Urothelium cell line (cell line): ENCODE data around the gene SH3GLB1.

Source experiments
- DNase-seq: peaks from one replicate; pipeline ENCODE4 v3.0.0; 2011; ENCODE audit warnings: low spot score, mixed read lengths
- FAIRE-seq: peaks from 2 replicates; lab custom pipeline; 2011; peaks lifted over from hg19 to GRCh38; lab: Jason Lieb, UNC

The SH3GLB1 gene

GRCh38 chr1:86731416-86731815 lies 27.0 kb downstream of the SH3GLB1 start:
- FAIRE-seq (no peak), DNase-seq (no peak)

DNA sequence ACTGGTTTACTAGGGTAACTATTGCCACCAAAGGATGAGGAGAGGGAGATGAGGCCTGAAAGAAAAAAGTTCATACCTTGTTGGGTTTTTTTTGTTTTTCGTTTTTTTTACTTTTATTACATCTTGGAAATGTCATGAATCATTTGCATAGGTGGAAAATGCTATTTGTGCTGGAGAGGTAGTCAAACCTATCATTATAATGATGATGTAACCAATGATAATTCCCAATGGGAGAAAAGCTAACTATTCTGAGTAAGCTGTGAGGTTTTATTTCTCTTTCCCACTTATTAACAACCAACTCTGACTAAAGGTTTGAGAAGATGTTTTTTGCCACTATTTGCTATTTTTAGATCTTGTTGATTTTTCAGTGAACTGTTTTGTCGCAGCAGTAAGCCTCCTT lies 29.0 kb downstream of the SH3GLB1 start:
- FAIRE-seq (no peak), DNase-seq (no peak)

GRCh38 chr1:86739648-86740509 lies 35.5 kb downstream of the SH3GLB1 start:
- FAIRE-seq: no peak
- DNase-seq: no peak

GRCh38 chr1:86741947-86742572 lies 37.7 kb downstream of the SH3GLB1 start:
- no peak for DNase-seq
- no peak for FAIRE-seq

DNA sequence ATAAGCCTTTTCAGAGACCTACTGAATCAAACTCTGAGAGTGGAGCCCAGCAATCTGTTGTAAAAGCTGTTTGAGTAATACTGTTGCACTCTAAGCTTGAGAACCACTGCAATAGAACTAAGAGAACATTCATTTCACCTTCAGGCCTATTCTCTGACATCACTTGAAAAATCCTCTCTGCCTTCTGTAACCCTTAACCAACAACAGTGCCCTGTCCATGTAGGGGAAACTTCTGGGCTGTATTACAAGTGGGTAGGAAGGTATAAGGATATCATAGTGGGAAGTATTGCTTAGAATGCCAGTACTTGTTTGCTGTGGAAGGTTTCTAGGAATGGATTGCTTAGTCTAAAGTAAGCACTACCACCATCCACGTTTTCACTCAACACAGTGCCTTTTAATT lies 42.9 kb downstream of the SH3GLB1 start:
- DNase-seq (no peak), FAIRE-seq (no peak)

DNA sequence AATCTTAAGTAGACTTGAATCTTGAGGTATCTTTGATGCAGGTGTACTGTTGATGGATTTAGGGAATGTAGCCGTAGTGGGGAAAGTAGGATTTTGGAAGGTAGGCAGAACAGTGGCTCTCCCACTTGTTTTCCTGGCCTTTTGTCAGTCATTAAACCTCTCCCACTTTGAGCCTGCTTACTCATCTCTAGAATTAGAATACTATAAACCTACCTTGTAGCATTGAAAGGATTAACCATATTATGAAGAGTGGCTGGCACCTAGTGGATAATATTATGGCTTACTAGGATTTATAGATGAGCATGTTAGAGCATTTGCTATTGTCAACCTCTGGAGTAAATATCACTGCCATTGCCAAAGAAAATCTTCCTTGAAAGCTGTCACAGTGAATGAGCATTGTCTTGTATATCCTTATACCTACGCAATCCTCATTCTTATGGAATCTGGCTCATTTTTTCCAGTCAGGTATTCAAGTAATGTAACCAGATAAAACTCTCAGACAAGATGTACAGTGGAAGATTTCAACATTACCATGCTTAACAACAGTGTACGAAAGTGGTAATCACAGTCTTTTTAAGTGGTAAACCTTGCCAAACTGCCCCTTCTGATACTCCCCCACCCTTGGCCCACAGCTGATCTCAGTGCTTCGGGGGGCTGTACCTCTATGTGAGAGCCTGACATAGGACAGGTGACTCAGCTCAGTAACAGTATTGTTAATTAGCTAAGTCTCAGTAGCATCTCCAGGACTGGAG lies 44.4 kb downstream of the SH3GLB1 start:
- DNase-seq: no peak
- FAIRE-seq: no peak

- no peak for FAIRE-seq
- DNase-seq: no peak
Observed at GRCh38 chr1:86750076-86750475, 45.7 kb downstream of the SH3GLB1 start.

GRCh38 chr1:86750530-86750929 lies 46.2 kb downstream of the SH3GLB1 start:
- no peak for FAIRE-seq

DNA sequence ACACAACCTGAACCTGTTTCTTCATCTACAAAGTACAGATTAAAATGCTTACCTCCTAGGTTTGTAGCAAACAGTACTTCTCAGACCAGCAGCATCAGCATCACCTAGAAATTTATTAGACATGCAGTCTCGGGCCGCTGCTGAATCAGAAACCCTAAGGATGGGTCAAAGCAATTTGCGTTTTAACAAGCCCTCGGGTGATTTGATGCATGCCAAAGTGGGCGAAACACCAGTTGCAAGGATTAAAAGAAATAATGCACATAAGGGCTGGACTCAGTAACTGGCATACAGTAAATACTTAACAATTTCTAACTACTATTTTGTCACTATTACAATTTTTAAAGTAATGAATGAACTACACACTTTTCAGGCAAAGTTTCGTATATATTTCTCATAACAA lies 47.5 kb downstream of the SH3GLB1 start:
- DNase-seq (no peak), FAIRE-seq (no peak)

More at GRCh38 chr1:86750530-86750929, 46.2 kb downstream of the SH3GLB1 start:
- DNase-seq: no peak

DNA sequence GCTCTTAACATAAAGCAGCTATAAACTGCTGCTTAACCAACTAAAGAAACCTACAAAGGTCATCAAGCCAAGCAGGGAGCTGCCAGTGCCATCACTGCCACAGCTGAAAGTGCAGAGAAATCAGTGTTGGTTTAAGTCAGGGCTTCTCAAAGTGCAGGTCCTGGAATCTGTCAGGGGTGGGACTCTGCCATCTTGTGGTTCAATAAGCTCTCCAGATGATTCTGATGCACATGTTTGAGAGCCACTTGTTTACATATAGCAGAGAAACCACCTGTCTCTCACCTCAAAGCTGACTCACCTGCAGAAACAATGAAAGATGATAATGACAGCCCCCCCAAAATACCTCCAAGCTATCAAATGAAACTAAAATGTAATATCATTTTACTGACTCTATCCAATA lies 49.3 kb downstream of the SH3GLB1 start:
- no peak for FAIRE-seq
- DNase-seq: no peak

- DNase-seq (no peak), FAIRE-seq (no peak)
Observed at GRCh38 chr1:86754265-86754974, 50.0 kb downstream of the SH3GLB1 start.

DNA sequence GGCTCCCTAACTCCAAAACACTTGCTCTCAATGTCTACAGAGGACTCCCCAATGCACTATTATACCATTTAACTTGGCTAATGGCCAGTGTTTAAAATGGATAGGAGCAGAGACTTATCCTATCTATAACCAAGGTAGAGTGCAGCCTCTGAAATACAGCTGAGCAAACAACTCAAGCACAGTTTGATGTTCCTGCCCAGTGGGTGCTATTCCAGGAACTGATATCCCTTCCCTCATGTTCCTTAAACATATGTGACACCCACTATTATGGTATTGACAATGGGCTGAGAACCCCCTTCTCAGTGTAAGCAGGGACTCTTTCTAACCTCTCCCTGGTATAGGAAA lies 51.7 kb downstream of the SH3GLB1 start:
- FAIRE-seq: no peak
- no peak for DNase-seq

DNA sequence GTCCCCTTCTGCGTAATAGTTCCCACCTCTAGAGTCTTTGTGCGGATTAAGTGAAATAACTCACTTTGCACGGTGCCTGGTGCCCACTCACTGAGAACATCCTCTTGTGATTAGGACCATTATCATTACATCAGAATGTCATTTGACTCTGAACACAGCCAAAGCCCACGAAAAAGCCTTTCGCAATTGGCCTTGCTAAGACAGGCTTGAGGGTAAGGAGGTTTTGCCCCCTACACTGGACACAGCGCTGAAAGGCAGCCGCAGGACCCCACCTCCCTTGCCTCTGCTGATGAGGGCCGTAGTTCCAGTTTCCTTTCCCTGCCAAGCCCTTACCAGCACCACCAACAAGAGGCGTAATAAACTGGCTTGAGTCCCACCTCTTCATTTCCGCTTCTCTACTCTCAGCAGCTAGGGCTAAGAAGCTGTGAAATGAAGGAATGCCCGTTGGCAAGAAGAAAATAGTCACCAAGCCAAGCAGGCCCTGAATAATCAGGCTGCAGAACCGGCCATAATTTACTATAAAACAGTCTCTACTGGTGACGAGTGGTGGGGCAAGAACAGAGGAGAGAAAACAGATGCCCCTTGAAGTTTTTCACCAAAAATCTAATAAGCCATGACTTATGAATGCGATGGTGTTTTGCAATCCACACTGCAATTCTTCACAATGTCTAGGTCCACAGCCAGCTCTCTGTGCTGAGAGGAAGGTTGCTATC lies 53.1 kb downstream of the SH3GLB1 start:
- DNase-seq (no peak), FAIRE-seq (no peak)

DNA sequence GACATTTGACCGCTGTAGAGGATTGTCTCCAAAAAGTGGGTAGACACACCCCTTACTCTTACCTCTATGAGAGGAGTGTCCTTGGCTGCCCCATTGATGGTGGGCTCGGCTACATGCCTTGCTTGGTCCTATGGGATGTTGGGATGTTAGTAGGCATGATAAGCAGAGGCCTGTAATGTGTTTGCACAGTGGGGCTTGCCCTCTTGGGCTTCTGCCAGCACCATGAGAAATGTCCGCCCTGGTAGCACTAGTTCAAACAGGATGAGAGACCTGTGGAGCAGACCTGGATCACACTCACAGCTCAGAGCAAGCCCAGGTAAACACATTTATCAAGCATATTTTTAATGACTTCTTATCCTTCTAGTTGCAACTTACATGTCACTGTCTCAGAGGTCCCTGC lies 54.2 kb downstream of the SH3GLB1 start:
- DNase-seq (no peak), FAIRE-seq (no peak)

DNA sequence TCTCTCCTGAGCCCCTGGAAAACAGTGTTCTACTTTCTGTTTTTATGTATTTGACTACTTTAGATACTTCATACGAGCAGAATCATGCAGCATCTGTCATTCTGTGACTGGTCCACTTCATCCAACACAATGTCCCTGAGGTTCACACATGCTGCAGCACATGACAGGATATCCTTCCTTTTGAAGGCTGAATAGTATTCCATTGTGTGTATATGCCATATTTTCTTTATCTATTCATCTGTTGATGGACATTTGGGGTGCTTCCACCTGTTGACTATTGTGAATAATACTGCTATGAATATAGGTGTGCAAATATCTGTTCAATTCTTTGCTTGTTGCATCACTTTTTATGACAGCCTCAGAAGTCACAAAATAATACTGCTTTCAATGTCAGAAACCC lies 55.8 kb downstream of the SH3GLB1 start:
- FAIRE-seq: no peak

GRCh38 chr1:86762336-86762735 lies 58.0 kb downstream of the SH3GLB1 start:
- FAIRE-seq: no peak
- DNase-seq: no peak

More for the DNA sequence above, 55.8 kb downstream of the SH3GLB1 start:
- DNase-seq: no peak

DNA sequence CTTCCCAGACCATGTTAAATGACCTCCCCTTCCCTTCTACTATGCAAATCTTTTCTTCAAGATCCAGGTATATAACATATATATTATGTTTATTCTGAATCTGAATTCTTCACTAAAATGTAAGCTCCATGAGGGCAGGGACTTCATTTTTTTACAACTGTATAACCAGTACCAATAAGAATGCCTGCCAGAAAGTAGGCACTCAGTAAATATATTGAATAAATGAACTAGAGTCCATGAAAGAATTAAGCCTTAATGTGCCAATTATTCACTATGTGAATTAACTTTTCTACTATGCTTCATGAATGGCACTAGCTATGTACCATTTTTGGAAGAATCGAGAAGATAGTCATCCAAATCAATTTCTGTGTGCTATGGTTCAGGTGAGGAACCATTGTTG lies 60.1 kb downstream of the SH3GLB1 start:
- no peak for FAIRE-seq
- no peak for DNase-seq

DNA sequence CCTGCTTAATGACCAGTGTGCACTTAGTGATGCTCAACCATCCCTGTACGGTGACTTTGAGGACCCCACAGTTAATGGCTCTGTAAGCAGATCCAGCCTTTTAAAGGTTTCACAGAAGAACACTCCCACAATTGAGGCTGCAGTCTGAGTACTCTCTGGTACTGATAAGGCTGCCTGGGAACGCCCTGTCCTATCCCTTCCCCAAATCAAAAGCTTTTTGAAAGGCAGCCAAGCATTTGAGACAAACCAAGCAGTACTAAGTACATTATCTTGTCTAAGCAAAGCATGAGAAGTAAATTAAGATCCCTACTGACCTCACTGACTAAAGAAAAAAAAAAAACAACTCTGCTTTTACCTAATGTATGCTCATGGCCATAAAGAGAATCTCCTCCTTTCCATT lies 60.7 kb downstream of the SH3GLB1 start:
- FAIRE-seq (no peak), DNase-seq (no peak)

DNA sequence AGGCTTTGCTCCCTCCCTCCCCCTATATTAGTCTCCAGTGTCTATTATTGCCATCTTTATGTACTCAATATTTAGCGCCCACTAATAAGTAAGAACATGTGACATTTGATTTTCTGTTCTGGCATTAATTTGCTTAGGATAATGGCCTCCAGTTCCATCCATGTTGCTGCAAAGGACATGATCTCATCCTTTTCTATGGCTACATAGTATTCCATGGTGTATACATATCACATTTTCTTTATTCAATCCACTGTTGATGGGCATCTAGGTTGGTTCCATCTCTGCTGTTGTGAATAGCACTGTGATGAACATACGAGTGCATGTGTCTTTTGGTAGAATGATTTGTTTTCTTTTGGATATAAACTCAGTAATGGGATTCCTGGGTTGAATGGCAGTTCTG lies 61.3 kb downstream of the SH3GLB1 start:
- FAIRE-seq: no peak
- DNase-seq: no peak

- DNase-seq (no peak), FAIRE-seq (no peak)
Observed at GRCh38 chr1:86768554-86768953, 64.2 kb downstream of the SH3GLB1 start.

DNA sequence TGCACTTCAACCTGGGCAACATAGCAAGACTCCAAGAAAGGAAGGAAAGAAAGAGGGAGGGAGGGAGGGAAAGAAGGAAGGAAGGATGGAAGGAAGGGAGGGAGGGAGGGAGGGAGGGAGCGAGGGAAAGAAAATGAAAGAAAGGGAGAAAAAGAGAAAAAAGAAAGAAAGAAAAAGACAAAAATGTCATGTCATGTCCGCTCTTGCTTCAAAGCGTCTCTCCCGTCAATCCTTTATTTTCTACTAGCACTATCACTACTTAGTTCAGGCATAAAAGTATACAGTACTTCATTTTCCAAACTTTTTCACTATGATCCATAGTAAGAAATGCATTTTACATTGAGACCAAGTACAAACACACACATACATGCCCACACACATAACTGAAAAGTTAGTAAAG lies 64.7 kb downstream of the SH3GLB1 start:
- FAIRE-seq (no peak), DNase-seq (no peak)
